ENCODE results near the gene NXT1. TPM values are rescaled to one million over a fixed set of nuclear protein-coding genes. Genes with fewer than 3 reads are reported as not detected.
"Not testable (repeated sequence)": the region's sequence is repeated elsewhere in the genome, so short reads cannot be mapped to it uniquely, and the experiment has no call there.

The NXT1 gene
- total RNA-seq = 10 to 100 TPM; 15.8 to 31.4 (median 22.2) TPM

DNA sequence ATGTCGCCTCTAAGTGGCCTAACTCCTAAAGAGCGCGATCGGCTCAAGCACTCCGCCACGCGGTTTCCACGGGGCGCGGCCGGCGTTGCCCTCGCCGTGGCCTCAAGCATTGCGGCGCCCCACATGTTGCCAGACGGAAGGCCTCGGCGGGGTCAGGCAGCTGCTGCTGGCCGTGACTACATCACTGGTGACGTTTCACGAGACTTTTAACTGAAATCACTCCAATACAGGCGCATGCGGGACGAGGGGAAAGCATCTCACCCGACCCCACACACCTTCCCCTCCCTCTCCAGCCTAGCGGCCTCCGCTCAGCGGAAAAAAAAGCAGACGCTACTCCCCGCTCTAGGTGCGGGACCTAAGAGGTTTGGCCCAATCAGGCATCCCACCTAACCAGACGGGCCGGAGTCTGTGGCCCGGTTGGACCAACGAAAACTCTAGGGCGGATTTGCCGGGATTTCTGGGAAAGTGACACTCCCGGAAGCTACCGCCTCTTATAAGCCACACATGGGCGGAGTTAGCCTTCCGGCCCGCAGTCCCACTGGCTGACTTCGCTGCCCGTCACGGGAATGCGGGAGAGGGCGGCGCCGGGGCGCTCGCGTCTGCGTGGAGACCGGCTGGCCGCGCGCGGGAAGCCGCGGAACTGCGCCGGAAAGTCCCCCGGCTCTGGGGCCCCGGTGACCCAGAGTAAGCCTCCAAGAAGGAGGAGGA is at the start of gene NXT1:
NXT1 (plus strand) TSS at position 596 of the 708 bp plus-strand sequence. CDS start 3,251 bp downstream, outside the sequence.
- 0 to 1% (median 0%) methylated on average over 2 to 19 of the region's 65 CpGs; no CpG with 5 or more reads in 3 of the 10 experiments for WGBS, 10 experiments

DNA sequence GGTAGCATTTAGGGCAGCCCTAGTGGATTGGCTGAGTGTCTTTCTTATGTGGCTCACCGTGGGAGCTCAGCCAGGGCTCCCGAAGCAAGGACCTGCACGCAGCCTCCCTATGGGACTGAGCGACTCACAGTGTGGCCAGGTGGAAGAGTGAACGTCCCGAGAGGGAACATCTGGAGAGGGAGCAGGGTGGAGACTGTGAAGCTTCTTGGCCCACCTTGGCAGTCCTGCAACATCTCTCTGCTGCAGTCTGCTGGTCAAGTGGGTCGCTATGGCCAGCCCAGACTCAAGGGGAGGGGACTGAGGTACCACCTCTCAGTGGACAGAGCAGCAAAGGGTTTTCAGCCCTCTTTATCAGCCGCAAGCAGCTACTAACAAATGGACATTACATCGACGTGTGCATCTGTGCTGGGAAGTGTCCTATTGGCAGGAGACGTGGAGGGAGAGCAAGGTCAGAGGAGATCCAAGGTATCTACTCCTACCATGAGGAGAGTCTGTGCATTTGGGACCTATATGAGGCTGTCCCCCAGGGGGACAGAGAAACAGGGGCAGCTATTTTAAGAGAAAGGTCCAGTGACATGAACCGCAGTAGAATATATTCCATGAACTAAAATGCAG is 49.0 kb upstream of the NXT1 start:
- no peak for ATAC-seq (replicated peaks in 6 of 8)
- 80 to 100% (median 95%) methylated on average over 1 to 5 of the region's 12 CpGs; no CpG with 5 or more reads in 3 of the 10 experiments for WGBS, 10 experiments
- H3K4me3 ChIP-seq = no peak overlapping the region

More for the DNA sequence above, at the start of gene NXT1:
- Histone ChIP-seq H3K4me3 (peak within 1 kb of the TSS; percentile 77 to 98 (median 94)), H3K4me1 (replicated peaks in 1 of 2) (peaks cover 12 to 16% of the 10 kb centered on the region in 2 donors), H3K27ac (peak within 1 kb of the TSS; percentile 90 to 95)
- peak; percentile 75 to 89 (median 87) for ATAC-seq (replicated peaks in 6 of 8)
- in situ Hi-C loops (cut with MboI; ENCODE audit: low pct_unique_long_range_greater_than_20kb in 2 of 9, low sequenced_read_pairs in 9 of 9, unreplicated experiment in 9 of 9) = no loop called here

DNA sequence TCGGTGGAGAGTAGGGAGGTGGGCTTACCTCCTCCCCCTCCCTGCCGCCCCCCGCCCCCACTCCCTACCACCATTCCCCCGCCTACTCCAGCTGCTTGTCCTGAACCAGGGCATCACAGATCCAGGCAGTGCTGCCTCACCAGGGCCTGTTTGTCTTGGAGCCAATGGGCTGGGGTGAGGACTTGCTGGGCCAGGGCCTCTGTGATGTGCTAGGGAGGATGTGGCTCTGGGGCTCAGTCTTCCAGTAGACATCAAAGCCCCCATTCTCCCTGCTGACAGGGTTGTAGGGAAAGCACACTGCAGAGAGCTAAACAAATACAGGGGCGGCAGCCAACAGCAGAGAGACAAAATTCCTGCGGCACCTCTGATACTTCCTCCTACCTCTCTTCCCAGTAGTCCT is 48.2 kb upstream of the NXT1 start:
- WGBS, 10 experiments = 67 to 100% (median 89%) methylated on average over 1 to 3 of the region's 6 CpGs; no CpG with 5 or more reads in 5 of the 10 experiments
- ATAC-seq (replicated peaks in 6 of 8) = no peak
- Histone ChIP-seq H3K4me3 (no peak overlapping the region), H3K27ac (no peak overlapping the region), H3K4me1 (replicated peaks in 1 of 2) (no peaks in the 10 kb centered on the region)
- in situ Hi-C loops (cut with MboI; ENCODE audit: low pct_unique_long_range_greater_than_20kb in 2 of 9, low sequenced_read_pairs in 9 of 9, unreplicated experiment in 9 of 9) = no loop called here

More for the DNA sequence above, 49.0 kb upstream of the NXT1 start:
- Histone ChIP-seq H3K4me1 (replicated peaks in 1 of 2) (peaks cover 0 to 8% of the 10 kb centered on the region in 2 donors), H3K27ac (no peak overlapping the region)
- in situ Hi-C loops (cut with MboI; ENCODE audit: low pct_unique_long_range_greater_than_20kb in 2 of 9, low sequenced_read_pairs in 9 of 9, unreplicated experiment in 9 of 9) = no loop called here

DNA sequence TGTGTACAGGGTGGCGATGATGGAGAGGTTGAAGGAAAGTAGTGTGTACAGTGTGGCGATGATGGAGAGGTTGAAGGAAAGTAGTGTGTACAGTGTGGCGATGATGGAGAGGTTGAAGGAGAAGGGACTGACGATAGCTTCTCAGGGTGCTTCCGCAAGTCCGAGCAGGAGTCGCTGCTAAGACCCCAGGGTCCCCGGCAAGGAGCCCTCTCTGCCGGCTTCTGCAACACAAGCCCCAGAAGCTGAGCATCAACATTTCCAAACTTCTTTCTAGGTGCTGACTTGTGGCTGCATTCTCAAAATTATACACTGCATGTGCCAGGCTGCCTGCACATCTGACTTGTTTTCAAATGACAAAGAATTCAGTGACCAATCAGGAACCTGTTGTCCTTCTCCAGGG is 47.8 kb upstream of the NXT1 start:
- WGBS, 10 experiments = 89 to 100% (median 93%) methylated on average over 1 to 5 of the region's 9 CpGs; no CpG with 5 or more reads in 2 of the 10 experiments
- ATAC-seq (replicated peaks in 6 of 8) = no peak
- H3K4me3 ChIP-seq = no peak overlapping the region
- H3K4me1 ChIP-seq (replicated peaks in 1 of 2) = no peaks in the 10 kb centered on the region
- in situ Hi-C loops (cut with MboI; ENCODE audit: low pct_unique_long_range_greater_than_20kb in 2 of 9, low sequenced_read_pairs in 9 of 9, unreplicated experiment in 9 of 9) = no loop called here
- no peak overlapping the region for H3K27ac ChIP-seq

DNA sequence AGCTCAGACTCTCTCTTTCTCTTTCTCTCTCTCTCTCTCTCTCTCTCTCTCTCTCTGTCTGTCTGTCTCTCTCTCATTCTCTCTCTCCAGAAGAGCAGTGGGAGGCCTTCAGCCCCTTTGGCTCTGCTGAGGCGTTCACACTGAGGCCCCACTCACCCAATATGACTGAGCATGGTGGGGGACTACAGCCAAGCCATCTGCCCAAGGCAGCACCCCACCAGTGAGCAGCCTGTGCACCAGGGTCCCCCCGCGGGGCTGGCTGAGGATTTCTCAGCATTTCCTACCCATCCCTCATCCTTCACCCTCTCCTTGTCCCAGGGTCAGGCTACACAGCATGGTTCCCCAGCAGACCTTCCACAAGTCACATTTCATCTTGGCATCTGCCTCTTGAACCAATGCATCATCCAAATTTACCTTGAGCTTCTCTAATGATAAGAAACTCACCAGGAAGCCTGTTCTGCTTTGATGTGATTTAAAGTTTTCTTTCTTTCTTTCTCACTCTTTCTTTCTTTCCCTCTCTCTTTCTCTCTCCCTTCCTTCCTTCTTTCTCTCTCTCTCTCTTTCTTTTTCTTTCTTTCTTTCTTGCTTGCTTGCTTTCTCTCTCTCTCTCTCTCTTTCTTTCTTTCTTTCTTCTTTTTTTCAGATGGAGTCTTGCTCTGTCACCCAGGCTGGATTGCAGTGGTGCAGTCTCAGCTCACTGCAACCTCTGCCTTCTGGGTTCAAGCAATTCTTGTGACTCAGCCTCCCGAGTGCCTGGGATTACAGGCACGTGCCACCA is 47.1 kb upstream of the NXT1 start:
- H3K27ac ChIP-seq = no peak overlapping the region
- WGBS, 10 experiments = 10 to 93% (median 59%) methylated on average over 1 to 5 of the region's 5 CpGs; no CpG with 5 or more reads in 1 of the 10 experiments
- no peaks in the 10 kb centered on the region for H3K4me1 ChIP-seq (replicated peaks in 1 of 2)
- ATAC-seq (replicated peaks in 6 of 8) = no peak
- in situ Hi-C loops (cut with MboI; ENCODE audit: low pct_unique_long_range_greater_than_20kb in 2 of 9, low sequenced_read_pairs in 9 of 9, unreplicated experiment in 9 of 9) = no loop called here
- no peak overlapping the region for H3K4me3 ChIP-seq

DNA sequence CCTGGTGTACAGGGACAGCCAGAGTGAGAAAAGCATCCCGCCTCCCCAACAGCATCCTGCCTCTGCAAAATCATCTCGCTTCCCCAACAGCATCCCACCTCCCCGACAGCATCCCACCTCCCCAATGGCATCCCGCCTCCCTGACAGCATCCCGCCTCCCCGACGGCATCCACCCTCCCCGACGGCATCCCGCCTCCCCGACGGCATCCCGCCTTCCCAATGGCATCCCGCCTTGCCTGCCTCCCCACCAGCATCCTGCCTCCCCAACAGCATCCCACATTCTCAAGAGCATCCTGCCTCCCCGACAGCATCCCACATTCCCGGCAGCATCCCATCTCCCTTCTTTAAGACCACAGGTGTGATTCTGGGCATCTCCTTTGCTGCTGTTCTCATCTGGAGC is 46.0 kb upstream of the NXT1 start:
- in situ Hi-C loops (cut with MboI; ENCODE audit: low pct_unique_long_range_greater_than_20kb in 2 of 9, low sequenced_read_pairs in 9 of 9, unreplicated experiment in 9 of 9) = no loop called here
- ATAC-seq (replicated peaks in 6 of 8) = no peak
- Histone ChIP-seq H3K4me1 (replicated peaks in 1 of 2) (no peaks in the 10 kb centered on the region), H3K4me3 (no peak overlapping the region), H3K27ac (no peak overlapping the region)
- 80 to 92% (median 83%) methylated on average over 1 to 2 of the region's 16 CpGs; no CpG with 5 or more reads in 7 of the 10 experiments for WGBS, 10 experiments

DNA sequence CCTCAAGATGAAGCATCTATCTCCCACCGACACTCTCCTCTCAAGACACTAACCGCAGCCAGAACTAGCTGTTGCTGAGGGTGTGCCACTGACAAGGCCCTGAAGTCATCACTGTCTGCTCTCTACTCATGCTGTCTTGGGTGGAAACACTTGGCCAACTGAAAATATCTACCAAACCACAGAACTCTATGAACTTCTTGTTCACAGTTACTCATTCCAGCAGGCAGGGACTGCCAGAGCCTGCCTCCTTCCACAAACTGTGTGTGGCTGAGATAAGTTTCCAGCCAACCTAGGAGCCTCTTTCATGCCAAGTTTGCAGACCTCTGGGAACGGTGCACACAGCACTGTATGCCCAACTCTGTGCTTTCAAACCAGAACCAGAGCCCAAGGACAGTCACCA is 45.5 kb upstream of the NXT1 start:
- Histone ChIP-seq H3K4me1 (replicated peaks in 1 of 2) (no peaks in the 10 kb centered on the region), H3K27ac (no peak overlapping the region), H3K4me3 (no peak overlapping the region)
- in situ Hi-C loops (cut with MboI; ENCODE audit: low pct_unique_long_range_greater_than_20kb in 2 of 9, low sequenced_read_pairs in 9 of 9, unreplicated experiment in 9 of 9) = no loop called here
- peak in 2 of 8 experiments; percentile 66 to 85 for ATAC-seq (replicated peaks in 6 of 8)
- WGBS, 10 experiments = 0 to 100% (median 66%) methylated on average over 1 to 3 of the region's 3 CpGs; no CpG with 5 or more reads in 5 of the 10 experiments

DNA sequence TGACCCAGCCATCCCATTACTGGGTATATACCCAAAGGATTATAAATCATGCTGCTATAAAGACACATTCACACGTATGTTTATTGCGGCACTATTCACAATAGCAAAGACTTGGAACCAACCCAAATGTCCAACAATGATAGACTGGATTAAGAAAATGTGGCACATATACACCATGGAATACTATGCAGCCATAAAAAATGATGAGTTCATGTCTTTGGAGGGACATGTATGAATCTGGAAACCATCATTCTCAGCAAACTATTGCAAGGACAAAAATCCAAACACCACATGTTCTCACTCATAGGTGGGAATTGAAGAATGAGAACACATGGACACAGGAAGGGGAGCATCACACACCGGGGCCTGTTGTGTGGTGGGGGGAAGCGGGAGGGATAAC is 43.2 kb upstream of the NXT1 start:
- 50 to 100% (median 76%) methylated on average over 1 to 2 of the region's 4 CpGs; no CpG with 5 or more reads in 5 of the 10 experiments for WGBS, 10 experiments
- H3K4me1 ChIP-seq (replicated peaks in 1 of 2); ATAC-seq (replicated peaks in 6 of 8); H3K27ac ChIP-seq; in situ Hi-C loops (cut with MboI; ENCODE audit: low pct_unique_long_range_greater_than_20kb in 2 of 9, low sequenced_read_pairs in 9 of 9, unreplicated experiment in 9 of 9); H3K4me3 ChIP-seq: not testable (repeated sequence)

DNA sequence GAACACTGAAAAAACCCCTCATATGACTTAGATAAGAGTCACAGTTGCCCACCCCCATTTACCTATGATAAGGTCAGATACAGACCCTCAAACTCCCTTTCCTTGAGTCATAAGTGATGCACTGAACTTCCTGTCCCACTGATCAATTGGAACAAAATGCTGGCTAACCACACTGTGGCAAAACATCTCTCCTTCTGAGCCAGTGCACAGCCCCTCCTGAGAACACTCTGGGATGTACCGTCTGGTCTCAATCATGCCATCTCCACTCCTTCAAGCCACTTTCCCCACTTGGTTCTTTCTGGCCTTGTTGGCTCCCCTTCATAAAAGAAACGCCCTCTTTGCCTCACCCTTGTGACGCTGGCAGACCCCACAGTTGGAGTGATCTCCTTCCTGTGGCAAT is 42.6 kb upstream of the NXT1 start:
- H3K4me3 ChIP-seq = no peak overlapping the region
- 0 to 100% (median 82%) methylated on average over 1 to 3 of the region's 3 CpGs; no CpG with 5 or more reads in 5 of the 10 experiments for WGBS, 10 experiments
- no peak for ATAC-seq (replicated peaks in 6 of 8)
- H3K27ac ChIP-seq = no peak overlapping the region
- H3K4me1 ChIP-seq (replicated peaks in 1 of 2) = peaks cover 0 to 3% of the 10 kb centered on the region in 2 donors
- in situ Hi-C loops (cut with MboI; ENCODE audit: low pct_unique_long_range_greater_than_20kb in 2 of 9, low sequenced_read_pairs in 9 of 9, unreplicated experiment in 9 of 9) = no loop called here

DNA sequence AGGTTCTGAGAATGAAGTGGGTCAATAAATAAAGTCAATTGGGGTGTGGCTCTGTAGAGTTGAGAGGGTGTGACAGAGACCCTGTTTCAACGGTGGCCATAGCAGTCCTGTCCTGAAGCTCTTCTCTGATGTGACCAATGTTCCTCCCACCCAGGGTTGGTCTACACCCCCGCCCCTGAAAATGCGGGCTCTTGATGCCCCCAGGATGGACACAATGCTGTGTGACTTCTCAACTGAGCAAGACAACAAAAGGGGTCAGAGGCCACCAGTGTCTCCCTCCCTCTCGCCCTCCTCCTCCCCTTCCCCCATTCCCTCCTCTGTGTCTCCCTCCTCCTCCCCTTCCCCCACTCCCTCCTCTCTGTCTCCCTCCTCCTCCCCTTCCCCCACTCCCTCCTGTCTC is 41.7 kb upstream of the NXT1 start:
- 20% methylated on average over 1 of the region's 4 CpGs; no CpG with 5 or more reads in 9 of the 10 experiments for WGBS, 10 experiments
- Histone ChIP-seq H3K27ac (no peak overlapping the region), H3K4me3 (no peak overlapping the region), H3K4me1 (replicated peaks in 1 of 2) (peaks cover 0 to 3% of the 10 kb centered on the region in 2 donors)
- ATAC-seq (replicated peaks in 6 of 8) = no peak
- in situ Hi-C loops (cut with MboI; ENCODE audit: low pct_unique_long_range_greater_than_20kb in 2 of 9, low sequenced_read_pairs in 9 of 9, unreplicated experiment in 9 of 9) = no loop called here

DNA sequence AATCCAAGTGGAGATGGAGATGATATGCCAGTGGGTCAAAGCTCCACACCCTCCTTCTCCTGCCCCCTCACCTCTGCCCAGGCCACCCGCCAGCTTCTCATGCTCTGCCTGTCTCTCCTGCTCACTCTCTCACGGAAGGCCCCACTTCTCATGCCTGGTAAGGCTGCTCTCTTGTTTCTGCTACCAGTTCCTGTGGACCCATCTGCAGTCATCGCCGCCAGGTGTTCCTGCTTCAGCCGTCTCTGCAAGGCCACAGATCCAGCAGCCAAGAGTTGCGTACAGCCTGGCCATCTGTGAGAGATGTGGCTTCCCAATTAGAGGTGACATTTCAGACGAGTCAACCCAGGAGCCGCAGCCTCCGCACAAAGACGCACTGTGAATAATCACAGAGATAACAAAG is 40.8 kb upstream of the NXT1 start:
- WGBS, 10 experiments = 20 to 100% (median 91%) methylated on average over 1 to 7 of the region's 10 CpGs; no CpG with 5 or more reads in 3 of the 10 experiments

DNA sequence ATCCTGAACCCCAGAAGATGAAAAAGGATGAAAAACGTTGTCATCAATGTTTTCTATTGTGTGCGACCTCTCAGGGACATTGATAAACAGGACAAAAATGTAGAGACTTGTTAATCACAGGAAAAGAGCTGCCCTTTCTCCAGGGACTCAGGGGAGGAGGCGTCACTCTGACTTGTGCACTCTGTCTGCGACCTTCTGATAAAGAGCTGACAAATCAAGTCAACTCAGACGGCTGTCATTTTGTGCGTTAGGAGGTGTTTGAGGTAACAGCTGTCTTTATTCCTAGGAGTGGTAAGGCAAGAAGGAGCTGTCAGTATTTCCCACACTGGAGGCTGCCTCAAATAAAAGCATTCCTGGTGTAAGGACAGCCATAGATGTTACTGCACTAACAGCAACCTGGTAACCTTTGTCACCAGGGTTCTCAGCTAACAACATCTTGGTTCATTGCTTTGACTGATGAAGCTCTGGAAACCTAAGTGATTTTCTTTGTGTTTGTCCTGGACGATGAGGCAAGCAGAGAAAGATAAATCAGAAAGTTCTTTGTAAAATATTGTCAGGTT is 38.6 kb upstream of the NXT1 start:
- Histone ChIP-seq H3K4me1 (replicated peaks in 1 of 2) (peaks cover 0 to 3% of the 10 kb centered on the region in 2 donors), H3K4me3 (no peak overlapping the region), H3K27ac (peak overlapping the region in 1 of 2 donors; percentile 34)
- WGBS, 10 experiments = 29 to 83% (median 49%) methylated on average over 1 to 7 of the region's 7 CpGs
- ATAC-seq (replicated peaks in 6 of 8) = peak in 1 of 8 experiments; percentile 90
- in situ Hi-C loops (cut with MboI; ENCODE audit: low pct_unique_long_range_greater_than_20kb in 2 of 9, low sequenced_read_pairs in 9 of 9, unreplicated experiment in 9 of 9) = no loop called here

More for the DNA sequence above, 40.8 kb upstream of the NXT1 start:
- H3K4me1 ChIP-seq (replicated peaks in 1 of 2) = peaks cover 0 to 3% of the 10 kb centered on the region in 2 donors
- ATAC-seq (replicated peaks in 6 of 8) = no peak
- no peak overlapping the region for H3K4me3 ChIP-seq
- in situ Hi-C loops (cut with MboI; ENCODE audit: low pct_unique_long_range_greater_than_20kb in 2 of 9, low sequenced_read_pairs in 9 of 9, unreplicated experiment in 9 of 9) = no loop called here
- H3K27ac ChIP-seq = no peak overlapping the region
